RWPE2 (cell line): ENCODE data around the gene ZC3H18.
"Not testable (repeated sequence)": the region's sequence is repeated elsewhere in the genome, so short reads cannot be mapped to it uniquely, and the experiment has no call there.

Experiments used
- ATAC-seq: fragments of 200-7000 bp; cut with Tn5 transposase; 3 replicates; pipeline ENCODE4 v1.9.1; 2021; ENCODE audit warnings: low read depth
- DNase-seq: peaks from one replicate; pipeline ENCODE4 v3.0.0-alpha.2; 2020; ENCODE audit warnings: low spot score
- H3K27ac ChIP-seq: fragments of 450-650 bp; 2 replicates; pipeline ENCODE4 v1.5.1; 2017; ENCODE audit warnings: mild to moderate bottlenecking; ENCODE audit not compliant: poor library complexity, severe bottlenecking
- H3K27me3 ChIP-seq: fragments of 250-450 bp; sonication (Bioruptor Pico); 2 replicates; pipeline ENCODE4 v1.5.1; 2021; ENCODE audit warnings: mild to moderate bottlenecking, moderate library complexity; ENCODE audit not compliant: insufficient read depth, poor library complexity, severe bottlenecking
- H3K36me3 ChIP-seq: fragments of 250-450 bp; sonication (Bioruptor Pico); 2 replicates; pipeline ENCODE4 v1.5.1; 2020; ENCODE audit warnings: low read depth, mild to moderate bottlenecking, moderate library complexity
- H3K4me1 ChIP-seq: fragments of 250-450 bp; sonication (Bioruptor Pico); 2 replicates; pipeline ENCODE4 v1.5.1; 2021; ENCODE audit warnings: mild to moderate bottlenecking, moderate library complexity; ENCODE audit not compliant: insufficient read depth, poor library complexity, severe bottlenecking
- H3K4me3 ChIP-seq: fragments of 250-450 bp; sonication (Bioruptor Pico); 2 replicates; pipeline ENCODE4 v1.5.1; 2021; ENCODE audit warnings: mild to moderate bottlenecking, moderate library complexity; ENCODE audit not compliant: severe bottlenecking
- H3K9me3 ChIP-seq: fragments of 250-450 bp; sonication (Bioruptor Pico); 2 replicates; pipeline ENCODE4 v1.5.1; 2021; ENCODE audit warnings: mild to moderate bottlenecking, moderate library complexity; ENCODE audit not compliant: severe bottlenecking
- TF ChIP-seq, protein P1 (sequence below): fragments of 450-650 bp; IDR thresholded peaks from one replicate; pipeline ENCODE4 v1.5.1; 2017; ENCODE audit warnings: mild to moderate bottlenecking, moderate library complexity; ENCODE audit not compliant: poor library complexity, severe bottlenecking

Gene ZC3H18

DNA sequence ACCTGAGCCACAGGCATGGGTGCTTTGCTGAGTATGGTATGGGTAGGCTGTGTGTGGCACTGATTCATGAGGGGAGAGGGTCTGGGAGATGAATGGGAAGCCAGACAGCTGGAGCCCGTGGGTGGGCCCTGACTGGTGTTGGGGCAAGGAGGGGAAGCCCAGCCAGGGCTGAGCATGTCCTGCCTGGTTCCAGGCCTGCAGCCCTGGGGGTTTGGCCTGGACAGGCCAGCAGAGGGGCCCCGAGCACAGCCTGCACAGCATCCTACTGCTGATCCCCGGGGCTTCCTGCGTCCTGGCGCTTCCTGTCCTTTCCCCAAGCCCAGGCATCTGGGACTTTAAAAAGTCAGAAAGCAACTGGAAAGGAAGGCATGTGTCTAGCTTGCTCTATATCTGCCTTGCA, 97.3 kb downstream of the ZC3H18 start:
- ATAC-seq, result no peak
- no peaks in the 10 kb centered on the region for H3K27me3 ChIP-seq
- no peak overlapping the region for H3K4me3 ChIP-seq
- peaks cover 13% of the 10 kb centered on the region; the same call in 1 of the 2 replicates for H3K36me3 ChIP-seq
- no peak for DNase-seq
- H3K27ac ChIP-seq, result no peak overlapping the region
- no peaks in the 10 kb centered on the region for H3K4me1 ChIP-seq
- no peaks in the 10 kb centered on the region for H3K9me3 ChIP-seq
- TF ChIP-seq, protein P1, sequence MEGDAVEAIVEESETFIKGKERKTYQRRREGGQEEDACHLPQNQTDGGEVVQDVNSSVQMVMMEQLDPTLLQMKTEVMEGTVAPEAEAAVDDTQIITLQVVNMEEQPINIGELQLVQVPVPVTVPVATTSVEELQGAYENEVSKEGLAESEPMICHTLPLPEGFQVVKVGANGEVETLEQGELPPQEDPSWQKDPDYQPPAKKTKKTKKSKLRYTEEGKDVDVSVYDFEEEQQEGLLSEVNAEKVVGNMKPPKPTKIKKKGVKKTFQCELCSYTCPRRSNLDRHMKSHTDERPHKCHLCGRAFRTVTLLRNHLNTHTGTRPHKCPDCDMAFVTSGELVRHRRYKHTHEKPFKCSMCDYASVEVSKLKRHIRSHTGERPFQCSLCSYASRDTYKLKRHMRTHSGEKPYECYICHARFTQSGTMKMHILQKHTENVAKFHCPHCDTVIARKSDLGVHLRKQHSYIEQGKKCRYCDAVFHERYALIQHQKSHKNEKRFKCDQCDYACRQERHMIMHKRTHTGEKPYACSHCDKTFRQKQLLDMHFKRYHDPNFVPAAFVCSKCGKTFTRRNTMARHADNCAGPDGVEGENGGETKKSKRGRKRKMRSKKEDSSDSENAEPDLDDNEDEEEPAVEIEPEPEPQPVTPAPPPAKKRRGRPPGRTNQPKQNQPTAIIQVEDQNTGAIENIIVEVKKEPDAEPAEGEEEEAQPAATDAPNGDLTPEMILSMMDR, result no peak

DNA sequence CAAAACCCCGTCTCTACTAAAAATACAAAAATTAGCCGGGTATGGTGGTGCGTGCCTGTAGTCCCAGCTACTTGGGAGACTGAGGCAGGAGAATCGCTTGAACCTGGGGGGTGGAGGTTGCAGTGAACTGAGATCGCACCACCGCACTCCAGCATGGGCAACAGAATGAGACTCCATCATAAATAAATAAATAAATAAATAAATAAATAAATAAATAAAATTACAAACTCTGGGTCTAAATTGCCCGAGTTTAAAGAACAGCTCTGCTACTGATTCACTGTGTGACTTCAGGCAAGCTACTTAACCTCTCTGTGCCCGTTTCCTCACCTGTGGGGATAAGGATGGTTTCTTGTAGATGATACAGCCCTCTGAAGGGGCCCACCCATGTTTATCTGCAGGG, 99.3 kb downstream of the ZC3H18 start:
- H3K4me3 ChIP-seq, DNase-seq, H3K9me3 ChIP-seq, ATAC-seq, H3K27ac ChIP-seq, H3K27me3 ChIP-seq, H3K4me1 ChIP-seq: not testable (repeated sequence)
- peaks cover 13% of the 10 kb centered on the region; the same call in 1 of the 2 replicates for H3K36me3 ChIP-seq

DNA sequence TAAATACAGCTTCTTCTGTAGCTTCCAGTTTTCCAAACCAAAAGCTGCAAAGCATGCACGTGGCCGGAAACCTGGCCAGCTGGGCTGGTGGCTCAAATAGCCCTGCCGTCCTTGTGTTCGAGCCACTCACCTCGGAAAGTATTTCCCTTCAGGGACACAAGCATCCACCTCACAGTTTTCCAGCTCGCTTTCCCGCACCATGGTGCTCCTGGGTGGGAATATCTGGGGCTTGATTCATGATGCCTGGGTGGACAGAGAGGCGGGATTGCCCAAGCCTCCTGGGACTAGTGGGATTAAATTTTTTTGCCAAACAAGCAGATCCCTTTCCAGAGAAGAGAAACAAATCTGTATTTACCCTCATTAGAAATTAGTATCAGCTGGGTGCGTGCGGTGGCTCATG, 99.8 kb downstream of the ZC3H18 start:
- Histone ChIP-seq H3K4me1 (no peaks in the 10 kb centered on the region), H3K27me3 (no peaks in the 10 kb centered on the region), H3K27ac (no peak overlapping the region), H3K36me3 (peaks cover 10% of the 10 kb centered on the region; the same call in 1 of the 2 replicates), H3K4me3 (no peak overlapping the region), H3K9me3 (no peaks in the 10 kb centered on the region)
- no peak for DNase-seq
- TF ChIP-seq, protein P1, result no peak
- ATAC-seq, result no peak

DNA sequence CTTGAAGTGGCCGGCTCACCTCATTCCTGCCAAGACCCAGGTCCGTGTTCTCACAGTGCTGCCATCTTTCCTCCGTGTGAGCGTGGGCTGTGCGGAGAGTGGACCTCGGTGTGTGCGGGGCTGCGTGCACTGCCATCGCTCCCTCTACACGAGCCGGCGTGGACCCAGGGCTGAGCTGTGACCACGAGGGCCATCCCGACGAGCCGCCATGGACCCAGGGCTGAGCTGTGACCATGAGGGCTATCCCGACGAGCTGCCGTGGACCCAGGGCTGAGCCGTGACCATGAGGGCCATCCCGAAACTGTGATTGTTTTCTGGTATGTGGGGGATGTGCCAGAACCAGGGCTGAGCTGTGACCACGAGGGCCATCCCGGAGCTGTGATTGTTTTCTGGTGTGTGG, 101.6 kb downstream of the ZC3H18 start:
- DNase-seq (no peak), ATAC-seq (no peak)
- 0 out of 2 replicates have a peak, but pooled peaks cover 3% of the 10 kb centered on the region for H3K36me3 ChIP-seq
- H3K27me3 ChIP-seq, result no peaks in the 10 kb centered on the region
- H3K4me3 ChIP-seq, result no peak overlapping the region
- H3K4me1 ChIP-seq, result no peaks in the 10 kb centered on the region
- TF ChIP-seq, protein P1, result no peak
- no peak overlapping the region for H3K27ac ChIP-seq
- H3K9me3 ChIP-seq, result no peaks in the 10 kb centered on the region

DNA sequence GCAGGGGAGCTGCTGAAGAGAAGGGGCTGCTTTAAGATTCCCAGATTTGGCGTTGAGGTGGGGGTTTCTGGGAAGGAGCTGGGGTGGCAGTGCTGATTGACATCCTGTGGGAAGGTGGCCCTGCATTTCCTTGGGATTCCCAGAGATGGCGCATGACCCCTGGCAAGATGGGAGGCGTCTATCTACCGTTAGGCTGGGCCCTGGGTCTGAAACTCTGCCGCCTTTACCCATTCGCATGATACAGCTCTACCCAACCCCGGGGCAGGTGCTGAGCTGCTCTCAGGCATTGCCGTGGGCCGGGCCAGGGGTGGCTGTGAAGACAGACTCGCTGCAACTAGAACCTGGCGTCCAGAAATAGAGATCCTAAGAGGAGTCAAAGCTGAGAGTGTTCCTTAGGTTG, 102.6 kb downstream of the ZC3H18 start:
- Histone ChIP-seq H3K36me3 (0 out of 2 replicates have a peak, but pooled peaks cover 3% of the 10 kb centered on the region), H3K4me3 (no peak overlapping the region), H3K4me1 (no peaks in the 10 kb centered on the region), H3K27ac (no peak overlapping the region), H3K9me3 (no peaks in the 10 kb centered on the region), H3K27me3 (peaks cover 3% of the 10 kb centered on the region)
- TF ChIP-seq, protein P1, result peak; percentile 9
- DNase-seq (peak; percentile 67), ATAC-seq (no peak; the same call in 2 of the 3 replicates)
